BE2C (cell line): Measurements from ENCODE around the gene SMARCE1.

Source experiments
- DNase-seq: peaks from one replicate; pipeline ENCODE4 v3.0.0-alpha.2; 2020
- H3K27me3 ChIP-seq: fragments of 250-450 bp; sonication (Bioruptor Pico); 2 replicates; pipeline ENCODE4 v1.5.1; 2020; ENCODE audit warnings: mild to moderate bottlenecking
- H3K36me3 ChIP-seq: fragments of 250-450 bp; sonication (Bioruptor Pico); 2 replicates; pipeline ENCODE4 v1.5.1; 2020; ENCODE audit warnings: mild to moderate bottlenecking
- H3K4me1 ChIP-seq: fragments of 250-450 bp; sonication (Bioruptor Pico); 2 replicates; pipeline ENCODE4 v1.5.1; 2020
- H3K4me3 ChIP-seq: 2 replicates; pipeline ENCODE4 v1.5.1; 2011; ENCODE audit warnings: low read depth, low read length
- H3K9me3 ChIP-seq: fragments of 250-450 bp; sonication (Bioruptor Pico); 2 replicates; pipeline ENCODE4 v1.5.1; 2020
- CTCF ChIP-seq: IDR thresholded peaks from 2 replicates; pipeline ENCODE4 v1.5.1; 2012; ENCODE audit warnings: mild to moderate bottlenecking, low read depth, low read length

Gene SMARCE1

GRCh38 chr17:40671282-40671681, 23.7 kb upstream of the SMARCE1 start:
- Histone ChIP-seq H3K27me3 (peaks cover 90% of the 10 kb centered on the region), H3K9me3 (no peaks in the 10 kb centered on the region), H3K36me3 (no peaks in the 10 kb centered on the region), H3K4me1 (no peaks in the 10 kb centered on the region), H3K4me3 (no peak overlapping the region)
- no peak for DNase-seq
- no peak for TF ChIP-seq CTCF

GRCh38 chr17:40666331-40666730, 18.7 kb upstream of the SMARCE1 start:
- Histone ChIP-seq H3K27me3 (peaks cover 91% of the 10 kb centered on the region), H3K9me3 (no peaks in the 10 kb centered on the region), H3K36me3 (no peaks in the 10 kb centered on the region), H3K4me3 (no peak overlapping the region), H3K4me1 (no peaks in the 10 kb centered on the region)
- no peak for DNase-seq
- TF ChIP-seq CTCF, result no peak

- DNase-seq, result no peak
- H3K4me3 ChIP-seq, result no peak within 1 kb of the TSS
- no peaks in the 10 kb centered on the region for H3K36me3 ChIP-seq
- no peaks in the 10 kb centered on the region for H3K9me3 ChIP-seq
- no peaks in the 10 kb centered on the region for H3K4me1 ChIP-seq
- no peak for TF ChIP-seq CTCF
- H3K27me3 ChIP-seq, result peaks cover 92% of the 10 kb centered on the region
These were observed 17.1 kb upstream of the SMARCE1 start, which contains the start of gene KRT222 for GRCh38 chr17:40664582-40665333. KRT222 (minus strand) TSS chr17:40665177; CDS start chr17:40665099, 78 bp downstream.

GRCh38 chr17:40663252-40663651, 15.6 kb upstream of the SMARCE1 start:
- H3K36me3 ChIP-seq, result no peaks in the 10 kb centered on the region
- no peak for TF ChIP-seq CTCF
- peaks cover 87% of the 10 kb centered on the region for H3K27me3 ChIP-seq
- H3K4me1 ChIP-seq, result no peaks in the 10 kb centered on the region
- no peaks in the 10 kb centered on the region; the same call in 1 of the 2 replicates for H3K9me3 ChIP-seq
- no peak overlapping the region for H3K4me3 ChIP-seq
- no peak for DNase-seq

- H3K27me3 ChIP-seq, result peaks cover 81% of the 10 kb centered on the region
- H3K9me3 ChIP-seq, result no peaks in the 10 kb centered on the region; the same call in 1 of the 2 replicates
- TF ChIP-seq CTCF, result no peak
- no peaks in the 10 kb centered on the region for H3K36me3 ChIP-seq
- no peaks in the 10 kb centered on the region for H3K4me1 ChIP-seq
- no peak for DNase-seq
- no peak overlapping the region for H3K4me3 ChIP-seq
These were observed 12.3 kb upstream of the SMARCE1 start for GRCh38 chr17:40659911-40660310.

GRCh38 chr17:40658396-40658795, 10.8 kb upstream of the SMARCE1 start:
- Histone ChIP-seq H3K4me3 (no peak overlapping the region), H3K27me3 (peaks cover 75% of the 10 kb centered on the region), H3K4me1 (no peaks in the 10 kb centered on the region), H3K36me3 (no peaks in the 10 kb centered on the region), H3K9me3 (no peaks in the 10 kb centered on the region; the same call in 1 of the 2 replicates)
- no peak for TF ChIP-seq CTCF
- DNase-seq, result no peak
